Measurements from ENCODE around the gene NEK6.

NEK6 gene

GRCh38 chr9:124279531-124280175, 21.9 kb downstream of the NEK6 start:
- DNase-seq (ENCODE audit: low read depth): no peak

GRCh38 chr9:124280176-124280691, 22.5 kb downstream of the NEK6 start:
- DNase-seq (ENCODE audit: low read depth): no peak

- no peak for DNase-seq (ENCODE audit: low read depth)
These were observed 24.2 kb downstream of the NEK6 start for GRCh38 chr9:124281931-124282371.

GRCh38 chr9:124282442-124283227, 24.9 kb downstream of the NEK6 start:
- DNase-seq (ENCODE audit: low read depth): no peak

- DNase-seq (ENCODE audit: low read depth): no peak
These were observed 25.6 kb downstream of the NEK6 start for GRCh38 chr9:124283228-124283814.

- DNase-seq (ENCODE audit: low read depth): no peak
These were observed 26.6 kb downstream of the NEK6 start for GRCh38 chr9:124284237-124284831.

- no peak for DNase-seq (ENCODE audit: low read depth)
These were observed 27.2 kb downstream of the NEK6 start for GRCh38 chr9:124284940-124285441.

GRCh38 chr9:124285490-124285889, 27.7 kb downstream of the NEK6 start:
- DNase-seq (ENCODE audit: low read depth): no peak

- DNase-seq (ENCODE audit: low read depth): peak; percentile 84
These were observed 28.1 kb downstream of the NEK6 start for GRCh38 chr9:124285903-124286291.

- peak; percentile 62 for DNase-seq (ENCODE audit: low read depth)
These were observed 28.7 kb downstream of the NEK6 start for GRCh38 chr9:124286292-124286931.

- no peak for DNase-seq (ENCODE audit: low read depth)
These were observed 32.4 kb downstream of the NEK6 start for GRCh38 chr9:124290053-124290591.

GRCh38 chr9:124290743-124291554, 33.2 kb downstream of the NEK6 start:
- DNase-seq (ENCODE audit: low read depth): no peak

GRCh38 chr9:124291801-124292396, 34.1 kb downstream of the NEK6 start:
- DNase-seq (ENCODE audit: low read depth): no peak

GRCh38 chr9:124292696-124293593, 35.2 kb downstream of the NEK6 start:
- DNase-seq (ENCODE audit: low read depth): no peak

- no peak for DNase-seq (ENCODE audit: low read depth)
These were observed 36.2 kb downstream of the NEK6 start for GRCh38 chr9:124293718-124294506.

- DNase-seq (ENCODE audit: low read depth): no peak
These were observed 37.5 kb downstream of the NEK6 start for GRCh38 chr9:124295159-124295794.

- no peak for DNase-seq (ENCODE audit: low read depth)
These were observed 38.3 kb downstream of the NEK6 start for GRCh38 chr9:124296094-124296493.
